ENCODE results near the gene IQCE.

DNA sequence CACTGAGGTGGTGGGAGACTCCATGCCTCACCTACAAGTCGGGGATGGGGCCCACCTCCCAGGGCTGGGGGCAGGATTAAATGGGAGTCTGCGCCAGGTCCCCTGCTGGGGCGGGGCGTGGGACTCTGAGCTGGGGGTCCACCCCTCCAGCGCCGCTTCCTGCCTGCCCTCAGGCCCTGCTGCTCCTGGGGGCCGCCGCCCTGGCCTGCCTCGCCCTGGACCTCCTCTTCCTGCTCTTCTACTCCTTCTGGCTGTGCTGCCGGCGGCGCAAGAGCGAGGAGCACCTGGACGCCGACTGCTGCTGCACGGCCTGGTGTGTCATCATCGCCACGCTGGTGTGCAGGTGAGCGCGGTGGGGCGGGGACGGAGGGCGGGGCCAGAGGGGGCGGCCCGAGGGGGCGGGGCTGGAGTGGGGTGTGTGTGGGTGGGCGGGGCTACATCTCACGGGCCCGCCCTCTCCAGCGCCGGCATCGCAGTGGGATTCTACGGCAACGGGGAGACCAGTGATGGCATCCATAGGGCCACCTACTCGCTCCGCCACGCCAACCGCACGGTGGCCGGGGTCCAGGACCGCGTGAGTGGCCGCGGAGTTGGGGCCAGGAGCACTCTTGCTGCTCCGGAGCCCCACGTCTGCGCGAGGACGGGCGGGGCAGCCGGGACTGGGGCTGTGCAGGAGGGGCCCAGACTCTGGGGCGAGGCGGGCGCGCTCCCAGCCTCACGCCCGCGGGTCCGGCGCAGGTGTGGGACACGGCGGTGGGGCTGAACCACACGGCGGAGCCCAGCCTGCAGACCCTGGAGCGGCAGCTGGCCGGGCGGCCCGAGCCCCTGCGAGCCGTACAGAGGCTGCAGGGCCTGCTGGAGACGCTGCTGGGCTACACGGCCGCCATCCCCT is 88.1 kb downstream of the IQCE start:
- TF ChIP-seq POLR2A (IDR thresholded peaks at IDR 0.05; ENCODE audit: low read length) = no peak
- no peak for TF ChIP-seq GATA1 (IDR thresholded peaks at IDR 0.05; ENCODE audit: low read depth, low read length)

Data from erythroblast (primary cell).